SKM-1 treated with dmso at 0.1 percent for 144 hours (cell line): ENCODE data around the gene NLGN2.
"Not testable (repeated sequence)": the region's sequence is repeated elsewhere in the genome, so short reads cannot be mapped to it uniquely, and the experiment has no call there.

Experiments
- DNase-seq: peaks from one replicate; lab custom pipeline; 2025; ENCODE audit not compliant: unreplicated experiment; lab: John Stamatoyannopoulos, UW

Gene NLGN2

DNA sequence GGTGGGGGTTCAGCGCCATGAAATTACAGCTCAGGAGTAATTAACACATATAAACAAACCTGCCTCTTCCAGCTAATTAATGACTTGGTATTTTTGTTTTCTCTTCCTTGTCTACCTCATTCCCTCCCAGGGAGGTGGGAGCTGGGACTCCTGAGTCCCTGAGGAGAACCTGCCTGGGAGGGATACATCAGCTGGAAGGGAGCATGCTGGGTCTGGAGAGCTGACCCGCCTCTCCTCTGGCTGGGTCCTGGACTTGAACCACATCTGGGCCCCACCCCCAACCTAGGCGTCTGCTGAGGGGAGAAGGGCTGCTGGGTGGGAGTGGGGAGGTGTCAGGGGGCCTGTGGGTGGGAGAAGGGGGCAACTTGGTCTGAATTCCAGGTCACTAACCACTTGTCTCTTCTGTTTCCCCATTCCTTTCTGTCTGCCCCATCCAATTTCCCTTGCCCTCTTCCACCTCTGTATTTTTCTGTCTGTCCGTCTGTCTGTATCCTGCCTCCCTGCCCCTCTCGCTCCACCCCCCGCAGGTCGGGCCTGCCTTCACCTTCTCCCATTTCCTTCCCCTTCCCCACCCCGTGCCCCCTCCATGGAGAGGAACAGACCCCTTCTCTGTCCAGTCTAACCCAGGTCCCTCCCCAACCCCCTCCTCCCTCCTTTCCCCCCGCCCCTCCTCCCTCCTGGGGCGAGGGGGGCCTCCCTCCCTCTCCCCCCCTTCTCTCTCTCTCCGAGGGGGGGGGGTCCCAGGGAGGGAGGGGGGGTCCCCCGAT, at the start of gene NLGN2:
Gene NLGN2 (plus strand): TSS at position 361 of the 767 bp plus-strand sequence. CDS start 411 bp downstream, outside the sequence.
- DNase-seq: no peak

- no peak for DNase-seq
These were observed 45.7 kb upstream of the NLGN2 start for GRCh38 chr17:7361906-7362305.

DNA sequence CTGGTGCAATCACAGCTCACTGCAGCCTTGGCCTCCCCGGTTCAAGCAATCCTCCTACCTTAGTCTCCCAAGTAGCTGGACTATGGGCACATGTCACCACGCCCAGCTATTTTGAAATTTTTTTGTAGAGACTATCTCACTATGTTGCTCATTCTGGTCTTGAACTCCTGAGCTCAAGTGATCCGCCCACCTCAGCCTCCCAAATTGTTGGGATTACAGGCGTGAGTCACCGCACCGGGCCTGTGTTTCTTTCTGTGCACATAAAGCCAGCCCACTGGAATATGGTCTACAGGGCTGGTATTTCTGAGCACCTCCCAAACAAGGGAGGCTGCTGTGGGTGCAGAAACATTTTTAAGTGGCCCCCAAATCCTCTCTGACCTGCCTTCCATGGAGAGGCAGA, 44.3 kb upstream of the NLGN2 start:
- DNase-seq: no peak

GRCh38 chr17:7365963-7366362, 41.7 kb upstream of the NLGN2 start:
- not testable (repeated sequence) for DNase-seq

- DNase-seq: no peak
These were observed 40.6 kb upstream of the NLGN2 start for GRCh38 chr17:7367083-7367482.

- no peak for DNase-seq
These were observed 39.6 kb upstream of the NLGN2 start for GRCh38 chr17:7367918-7368598.

DNA sequence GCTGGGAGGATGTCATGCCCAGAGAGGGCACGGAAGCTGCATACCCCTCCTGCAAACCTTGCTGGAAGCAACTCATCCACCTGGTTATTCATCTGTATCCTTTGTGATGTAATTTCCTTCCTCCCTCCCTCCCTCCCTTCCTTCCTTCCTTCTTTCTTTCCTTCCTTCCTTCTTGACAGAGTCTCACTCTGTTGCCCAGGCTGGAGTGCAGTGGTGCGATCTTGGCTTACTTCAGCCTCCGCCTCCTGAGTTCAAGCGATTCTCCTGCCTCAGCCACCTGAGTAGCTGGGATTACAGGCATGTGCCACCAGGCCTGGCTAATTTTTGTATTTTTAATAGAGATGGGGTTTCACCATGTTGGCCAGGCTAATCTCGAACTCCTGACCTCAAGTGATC, 39.0 kb upstream of the NLGN2 start:
- not testable (repeated sequence) for DNase-seq

- no peak for DNase-seq
These were observed 37.8 kb upstream of the NLGN2 start for GRCh38 chr17:7369825-7370224.

- DNase-seq: no peak
These were observed 36.8 kb upstream of the NLGN2 start for GRCh38 chr17:7370853-7371252.

DNA sequence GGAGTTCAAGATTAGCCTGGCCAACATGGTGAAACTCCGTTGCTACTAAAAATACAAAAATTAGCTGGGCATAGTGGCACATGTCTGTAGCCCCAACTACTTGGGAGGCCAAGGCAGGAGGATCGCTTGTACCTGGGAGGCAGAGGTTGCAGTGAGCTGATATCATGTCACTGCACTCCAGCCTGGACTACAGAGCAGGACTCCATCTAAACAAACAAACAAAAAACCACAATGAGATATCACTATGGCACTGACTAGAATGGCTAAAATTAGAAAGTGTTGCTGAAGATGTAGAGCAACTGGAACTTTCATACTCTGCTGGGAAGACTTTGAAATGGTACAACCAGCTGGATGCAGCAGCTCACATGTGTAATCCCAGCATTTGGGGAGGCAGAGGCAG, 33.3 kb upstream of the NLGN2 start:
- DNase-seq: no peak

GRCh38 chr17:7379134-7379533, 28.5 kb upstream of the NLGN2 start:
- DNase-seq: no peak

DNA sequence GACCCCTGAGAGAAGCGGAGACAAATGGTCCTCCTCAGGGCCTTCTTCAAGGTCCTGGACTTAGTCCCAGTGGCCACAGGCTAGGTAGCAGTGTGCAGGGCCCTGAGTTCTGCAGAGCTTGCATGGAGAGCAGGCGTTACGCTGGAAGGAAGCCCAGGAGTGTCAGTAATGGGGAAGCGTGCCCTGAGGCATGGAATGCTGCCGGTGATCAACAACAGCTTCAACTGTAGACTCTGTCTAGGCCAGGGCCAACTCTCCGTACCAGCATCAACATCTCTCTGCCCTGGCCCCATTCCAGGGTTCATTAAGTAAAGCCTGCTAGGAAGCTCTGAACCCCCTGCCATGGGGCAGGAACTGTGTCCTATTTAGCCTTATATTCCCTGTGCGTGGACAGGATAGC, 27.3 kb upstream of the NLGN2 start:
- no peak for DNase-seq

DNA sequence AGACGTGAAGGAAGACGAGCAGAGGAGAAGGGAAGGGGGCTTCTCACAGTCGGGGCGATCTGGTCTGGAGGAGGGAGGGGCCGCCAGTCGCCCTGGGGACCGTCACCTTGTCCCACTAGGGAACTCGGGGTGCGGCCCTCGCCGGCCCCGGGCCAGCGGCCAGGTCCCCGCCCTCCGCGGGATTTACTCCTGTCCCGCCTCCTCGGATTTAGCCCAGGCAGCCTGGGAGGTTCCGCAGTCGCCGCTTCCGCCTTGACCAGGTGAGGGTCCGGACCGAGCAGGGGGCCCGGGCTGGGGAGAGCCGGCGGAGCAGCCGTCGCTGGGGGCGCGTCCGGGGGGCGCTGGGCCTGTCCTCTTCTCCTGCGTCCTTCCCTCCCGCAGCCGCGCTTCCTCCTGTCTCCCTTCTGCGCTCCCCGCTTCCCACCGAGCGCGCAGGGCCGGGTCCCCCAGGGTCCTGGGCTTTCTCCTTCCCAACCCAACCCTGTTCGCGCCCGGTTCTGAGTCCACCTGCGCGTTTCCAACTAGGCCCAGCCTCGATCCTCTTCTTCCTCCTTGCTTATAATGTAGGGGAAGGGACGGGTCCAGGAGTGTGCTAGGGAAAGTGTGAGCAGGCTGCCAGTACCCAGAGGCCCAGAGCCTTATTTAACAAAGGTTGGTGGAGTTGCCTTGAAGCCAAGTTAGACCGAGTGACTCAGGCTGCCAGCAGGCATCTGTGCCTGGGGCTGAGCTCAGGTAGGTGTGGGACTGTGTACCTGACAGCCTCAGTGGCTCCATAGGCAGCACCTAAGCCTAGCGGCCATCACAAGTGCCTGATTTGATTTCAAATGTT, 26.6 kb upstream of the NLGN2 start, which contains the start of gene TNK1:
Gene TNK1 (plus strand): TSS at position 235 of the 829 bp plus-strand sequence. CDS start 1,838 bp downstream, outside the sequence.
- no peak for DNase-seq

- no peak for DNase-seq
These were observed 24.7 kb upstream of the NLGN2 start for GRCh38 chr17:7382901-7383300.

DNA sequence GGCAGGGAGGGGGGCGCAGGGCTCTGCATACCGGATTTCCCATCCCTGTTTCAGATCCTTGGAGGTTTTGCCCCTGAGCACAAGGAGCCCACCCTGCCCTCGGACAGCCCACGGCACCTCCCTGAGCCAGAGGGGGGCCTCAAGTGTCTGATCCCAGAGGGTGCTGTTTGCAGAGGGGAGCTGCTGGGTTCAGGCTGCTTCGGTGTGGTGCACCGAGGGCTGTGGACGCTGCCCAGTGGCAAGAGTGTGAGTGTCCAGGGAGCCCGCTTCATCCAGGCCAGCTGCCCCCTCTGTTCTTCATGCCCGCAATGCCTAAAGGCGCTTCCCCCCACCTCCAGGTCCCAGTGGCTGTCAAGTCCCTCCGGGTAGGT, 24.3 kb upstream of the NLGN2 start:
- no peak for DNase-seq

DNA sequence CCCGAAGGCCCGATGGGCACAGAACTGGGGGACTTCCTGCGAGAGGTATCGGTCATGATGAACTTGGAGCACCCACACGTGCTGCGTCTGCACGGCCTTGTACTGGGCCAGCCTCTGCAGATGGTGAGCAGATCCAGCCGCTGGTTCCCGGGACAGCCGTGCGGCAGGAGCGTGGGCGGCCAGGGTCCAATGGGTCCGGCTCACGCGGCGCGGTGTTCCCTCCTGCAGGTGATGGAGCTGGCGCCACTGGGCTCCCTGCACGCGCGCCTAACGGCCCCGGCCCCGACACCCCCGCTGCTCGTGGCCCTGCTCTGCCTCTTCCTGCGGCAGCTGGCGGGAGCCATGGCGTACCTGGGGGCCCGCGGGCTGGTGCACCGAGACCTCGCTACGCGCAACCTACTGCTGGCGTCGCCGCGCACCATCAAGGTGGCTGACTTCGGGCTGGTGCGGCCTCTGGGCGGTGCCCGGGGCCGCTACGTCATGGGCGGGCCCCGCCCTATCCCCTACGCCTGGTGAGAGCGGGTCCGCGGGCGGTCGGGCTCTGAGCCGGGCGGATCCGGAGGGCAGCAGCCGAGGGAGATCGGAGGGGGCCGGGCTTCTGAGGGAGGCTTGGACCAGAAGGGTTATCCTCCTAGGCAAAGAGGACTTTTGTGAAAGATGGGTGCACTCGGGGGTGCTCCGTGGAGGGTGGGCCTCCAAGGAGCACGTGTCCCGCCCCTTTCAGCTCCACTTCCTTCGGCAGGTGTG, 23.7 kb upstream of the NLGN2 start:
- no peak for DNase-seq

- DNase-seq: no peak
These were observed 23.1 kb upstream of the NLGN2 start for GRCh38 chr17:7384489-7385081.

GRCh38 chr17:7388856-7389255, 18.8 kb upstream of the NLGN2 start:
- DNase-seq: no peak

DNA sequence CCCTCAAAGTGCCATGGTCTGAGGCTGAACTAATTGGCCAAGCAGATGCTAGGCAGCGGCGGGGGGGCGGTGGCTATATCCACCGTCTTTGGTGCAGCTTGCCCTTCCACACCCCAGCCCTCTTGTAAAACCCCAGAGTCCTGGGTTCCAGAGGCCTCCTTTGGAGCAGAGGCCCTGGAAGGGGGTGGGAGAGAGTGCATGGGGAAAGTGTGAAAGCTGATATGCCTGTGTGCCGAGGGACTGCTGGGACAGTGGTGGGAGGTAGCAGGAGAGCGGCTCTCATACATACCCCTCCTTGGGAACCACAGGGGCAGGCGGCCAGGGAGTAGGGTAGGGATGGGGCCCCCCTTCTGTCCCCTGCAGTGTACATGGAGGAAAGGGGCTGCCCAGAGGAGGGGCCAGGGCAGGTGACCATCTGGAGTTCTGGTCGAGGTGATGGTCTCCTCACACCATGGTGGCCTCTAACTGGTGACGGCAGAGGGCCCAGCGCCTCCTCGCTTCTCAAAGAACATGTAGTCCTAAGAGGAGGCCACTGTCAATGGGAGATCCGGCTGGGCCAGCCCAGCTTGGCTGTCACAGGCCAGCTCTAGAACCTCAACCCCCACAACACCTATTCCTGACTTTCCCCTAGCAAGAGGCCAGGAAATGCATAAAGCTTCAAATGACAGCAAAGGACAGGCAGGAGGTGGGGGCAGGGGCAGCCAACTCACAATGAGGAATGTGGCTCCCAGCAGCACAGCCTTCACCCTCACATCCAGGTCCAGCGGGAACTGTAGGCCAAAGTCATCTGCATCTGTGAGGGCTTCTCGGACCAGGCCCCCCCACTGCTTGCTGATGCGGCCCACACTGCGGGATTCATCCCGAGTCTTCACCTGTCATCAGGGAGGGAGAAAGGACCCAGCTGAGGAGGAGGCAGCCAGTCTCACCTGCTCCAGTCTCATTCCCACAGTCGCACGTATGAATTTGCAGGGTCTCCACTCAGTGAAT, 17.4 kb upstream of the NLGN2 start:
- DNase-seq: no peak
